ENCODE data around the gene MRPL45.

MRPL45 gene

DNA sequence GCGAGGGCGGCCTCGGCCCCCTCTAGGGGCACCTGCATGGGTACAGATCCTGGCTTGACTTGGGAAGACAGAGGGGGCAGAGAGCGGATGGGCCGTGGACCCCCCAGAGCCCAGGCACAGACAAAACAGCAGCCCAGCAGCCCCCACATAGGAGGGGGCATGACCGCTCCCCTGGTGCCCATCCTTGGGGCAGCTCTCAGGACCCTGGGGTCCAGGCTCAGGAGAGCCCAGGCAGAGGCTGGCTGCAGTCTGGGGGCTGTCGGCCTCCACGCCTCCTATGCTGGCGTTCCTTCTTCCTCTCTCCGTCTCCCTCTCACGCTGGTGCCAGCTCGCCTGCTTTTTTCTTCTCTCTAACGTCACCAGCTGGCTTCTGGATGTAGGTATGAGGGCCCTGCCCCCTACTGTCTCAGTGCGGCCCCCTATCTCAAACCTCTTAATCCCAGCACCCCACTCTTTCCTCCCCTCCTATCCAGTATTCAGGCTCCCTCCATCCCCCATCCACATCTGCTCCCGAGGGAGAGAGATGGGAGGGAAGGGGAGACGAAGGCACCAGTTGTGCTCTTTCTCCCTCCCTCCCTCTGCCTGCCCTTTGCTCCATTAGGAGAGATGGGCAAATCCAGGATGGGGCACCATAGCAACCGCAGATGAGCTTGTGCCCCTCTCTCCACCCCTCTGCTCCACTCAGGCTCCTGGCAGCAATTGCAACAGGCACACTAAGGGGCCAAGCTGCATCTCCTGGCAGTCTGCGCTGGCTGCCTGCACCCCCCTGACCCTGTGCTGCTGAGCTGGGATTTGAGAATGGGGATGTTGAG, 46.8 kb downstream of the MRPL45 start, which contains the start of gene GPR179:
Gene GPR179 (minus strand): TSS at position 349 of the 812 bp plus-strand sequence. CDS start 167 bp downstream, at position 182.
- no peak within 1 kb of the TSS for H3K4me3 ChIP-seq (ENCODE audit: low read depth in 1 of 5, low read length in 5 of 5)
- no peak within 1 kb of the TSS for H3K27ac ChIP-seq (ENCODE audit: low read depth, low read length)
- no peaks in the 10 kb centered on the region for H3K9me3 ChIP-seq (ENCODE audit: control insufficient read depth in 5 of 5, low read length in 5 of 5)
- H3K9ac ChIP-seq (ENCODE audit: low read length in 5 of 5), result no peak within 1 kb of the TSS
- no peaks in the 10 kb centered on the region for H3K36me3 ChIP-seq (ENCODE audit: control insufficient read depth in 5 of 5, insufficient read depth in 5 of 5, low read length in 5 of 5)
- peaks cover 0 to 5% (median 0%) of the 10 kb centered on the region in 5 donors for H3K4me1 ChIP-seq (ENCODE audit: control insufficient read depth in 5 of 5, insufficient read depth in 5 of 5, low read length in 5 of 5)
- H3K27me3 ChIP-seq (ENCODE audit: control insufficient read depth in 5 of 5, insufficient read depth in 4 of 5, low read length in 5 of 5), result peaks cover 8 to 14% (median 9%) of the 10 kb centered on the region in 5 donors

DNA sequence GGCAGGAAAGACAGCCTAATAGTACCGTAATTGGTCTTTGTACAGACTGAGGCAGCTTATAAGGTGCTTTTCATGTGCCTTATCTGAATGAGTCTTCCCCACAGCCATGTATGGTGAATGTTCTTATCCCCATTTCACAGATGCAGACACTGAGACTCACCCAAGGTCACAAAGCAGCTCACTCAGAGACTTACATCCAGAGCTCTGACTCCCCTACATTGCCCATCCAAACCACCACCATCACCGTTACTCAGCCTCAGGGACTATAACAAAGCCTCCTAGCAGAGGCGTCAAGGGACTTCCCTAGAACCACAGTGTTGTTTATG, 47.4 kb downstream of the MRPL45 start:
- Histone ChIP-seq H3K9ac (ENCODE audit: low read length in 5 of 5) (no peak overlapping the region), H3K27ac (ENCODE audit: low read depth, low read length) (no peak overlapping the region), H3K4me3 (ENCODE audit: low read depth in 1 of 5, low read length in 5 of 5) (no peak overlapping the region), H3K27me3 (ENCODE audit: control insufficient read depth in 5 of 5, insufficient read depth in 4 of 5, low read length in 5 of 5) (peaks cover 8 to 14% (median 9%) of the 10 kb centered on the region in 5 donors), H3K4me1 (ENCODE audit: control insufficient read depth in 5 of 5, insufficient read depth in 5 of 5, low read length in 5 of 5) (peaks cover 0 to 6% (median 2%) of the 10 kb centered on the region in 5 donors), H3K9me3 (ENCODE audit: control insufficient read depth in 5 of 5, low read length in 5 of 5) (no peaks in the 10 kb centered on the region), H3K36me3 (ENCODE audit: control insufficient read depth in 5 of 5, insufficient read depth in 5 of 5, low read length in 5 of 5) (no peaks in the 10 kb centered on the region)

DNA sequence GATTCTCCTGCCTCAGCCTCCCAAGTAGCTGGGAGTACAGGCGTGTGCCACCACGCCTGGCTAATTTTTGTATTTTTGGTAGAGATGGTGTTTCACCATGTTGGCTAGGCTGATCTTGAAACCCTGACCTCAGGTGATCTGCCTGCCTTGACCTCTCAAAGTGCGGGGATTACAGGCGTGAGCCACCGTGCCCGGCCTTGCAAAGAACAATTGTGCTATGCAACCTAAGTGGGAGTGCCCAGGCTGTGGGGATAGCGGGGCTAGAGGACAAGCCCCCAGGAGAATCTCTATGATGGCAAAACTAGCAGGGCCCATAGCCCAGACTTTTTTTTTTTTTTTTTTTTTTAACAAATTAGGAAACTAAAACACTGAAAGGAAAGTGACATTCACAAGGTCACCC, 48.8 kb downstream of the MRPL45 start:
- no peaks in the 10 kb centered on the region for H3K9me3 ChIP-seq (ENCODE audit: control insufficient read depth in 5 of 5, low read length in 5 of 5)
- H3K27ac ChIP-seq (ENCODE audit: low read depth, low read length), result no peak overlapping the region
- H3K9ac ChIP-seq (ENCODE audit: low read length in 5 of 5), result no peak overlapping the region
- no peaks in the 10 kb centered on the region for H3K36me3 ChIP-seq (ENCODE audit: control insufficient read depth in 5 of 5, insufficient read depth in 5 of 5, low read length in 5 of 5)
- no peak overlapping the region for H3K4me3 ChIP-seq (ENCODE audit: low read depth in 1 of 5, low read length in 5 of 5)
- peaks cover 8 to 14% (median 9%) of the 10 kb centered on the region in 5 donors for H3K27me3 ChIP-seq (ENCODE audit: control insufficient read depth in 5 of 5, insufficient read depth in 4 of 5, low read length in 5 of 5)
- H3K4me1 ChIP-seq (ENCODE audit: control insufficient read depth in 5 of 5, insufficient read depth in 5 of 5, low read length in 5 of 5), result peaks cover 0 to 19% (median 10%) of the 10 kb centered on the region in 5 donors

DNA sequence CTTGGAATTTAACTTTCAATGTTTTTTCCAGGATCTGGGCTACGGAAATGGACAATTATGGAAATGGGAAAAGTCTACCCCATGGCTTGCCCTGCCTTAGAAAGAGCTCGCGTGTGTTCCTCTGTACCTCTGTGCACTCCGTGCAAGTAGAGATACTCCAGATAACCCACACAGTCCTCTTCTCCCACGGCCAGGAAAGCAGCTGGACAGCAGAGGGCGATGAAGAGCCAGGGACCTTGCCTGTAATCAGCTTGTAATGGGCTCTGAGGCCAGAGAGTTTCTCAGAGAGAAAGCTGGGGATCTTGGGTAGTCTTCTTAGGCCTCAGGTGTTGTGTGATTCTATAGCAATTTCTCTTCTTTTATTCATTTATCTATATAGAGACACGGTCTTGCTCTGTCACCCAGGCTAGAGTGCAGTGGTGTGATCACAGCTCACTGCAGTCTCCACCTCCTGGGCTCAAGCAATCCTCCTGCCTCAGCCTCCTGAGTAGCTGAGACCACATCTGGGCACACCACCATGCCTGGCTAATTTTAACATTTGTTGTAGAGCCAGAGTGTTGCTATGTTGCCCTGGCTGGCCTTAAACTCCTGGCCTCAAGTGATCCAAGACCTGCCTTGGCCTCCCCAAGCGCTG, 52.2 kb downstream of the MRPL45 start:
- Histone ChIP-seq H3K9ac (ENCODE audit: low read length in 5 of 5) (no peak overlapping the region), H3K36me3 (ENCODE audit: control insufficient read depth in 5 of 5, insufficient read depth in 5 of 5, low read length in 5 of 5) (no peaks in the 10 kb centered on the region), H3K27me3 (ENCODE audit: control insufficient read depth in 5 of 5, insufficient read depth in 4 of 5, low read length in 5 of 5) (peaks cover 0 to 4% (median 2%) of the 10 kb centered on the region in 5 donors), H3K9me3 (ENCODE audit: control insufficient read depth in 5 of 5, low read length in 5 of 5) (no peaks in the 10 kb centered on the region), H3K4me3 (ENCODE audit: low read depth in 1 of 5, low read length in 5 of 5) (no peak overlapping the region), H3K27ac (ENCODE audit: low read depth, low read length) (peak overlapping the region; percentile 24), H3K4me1 (ENCODE audit: control insufficient read depth in 5 of 5, insufficient read depth in 5 of 5, low read length in 5 of 5) (peaks cover 7 to 39% (median 30%) of the 10 kb centered on the region in 5 donors)

GRCh38 chr17:38350035-38350434, 53.1 kb downstream of the MRPL45 start:
- H3K27me3 ChIP-seq (ENCODE audit: control insufficient read depth in 5 of 5, insufficient read depth in 4 of 5, low read length in 5 of 5), result no peaks in the 10 kb centered on the region
- H3K9me3 ChIP-seq (ENCODE audit: control insufficient read depth in 5 of 5, low read length in 5 of 5), result no peaks in the 10 kb centered on the region
- H3K4me3 ChIP-seq (ENCODE audit: low read depth in 1 of 5, low read length in 5 of 5), result no peak overlapping the region
- H3K9ac ChIP-seq (ENCODE audit: low read length in 5 of 5), result no peak overlapping the region
- H3K4me1 ChIP-seq (ENCODE audit: control insufficient read depth in 5 of 5, insufficient read depth in 5 of 5, low read length in 5 of 5), result peaks cover 7 to 47% (median 38%) of the 10 kb centered on the region in 5 donors
- H3K36me3 ChIP-seq (ENCODE audit: control insufficient read depth in 5 of 5, insufficient read depth in 5 of 5, low read length in 5 of 5), result no peaks in the 10 kb centered on the region
- H3K27ac ChIP-seq (ENCODE audit: low read depth, low read length), result peak overlapping the region; percentile 24

- peak within 1 kb of the TSS; percentile 92 for H3K27ac ChIP-seq (ENCODE audit: low read depth, low read length)
- peak within 1 kb of the TSS; percentile 71 to 88 (median 82) for H3K4me3 ChIP-seq (ENCODE audit: low read depth in 1 of 5, low read length in 5 of 5)
- H3K9ac ChIP-seq (ENCODE audit: low read length in 5 of 5), result peak within 1 kb of the TSS; percentile 48 to 88 (median 82)
- H3K9me3 ChIP-seq (ENCODE audit: control insufficient read depth in 5 of 5, low read length in 5 of 5), result no peaks in the 10 kb centered on the region
- H3K4me1 ChIP-seq (ENCODE audit: control insufficient read depth in 5 of 5, insufficient read depth in 5 of 5, low read length in 5 of 5), result peaks cover 7 to 53% (median 46%) of the 10 kb centered on the region in 5 donors
- no peaks in the 10 kb centered on the region for H3K27me3 ChIP-seq (ENCODE audit: control insufficient read depth in 5 of 5, insufficient read depth in 4 of 5, low read length in 5 of 5)
- no peaks in the 10 kb centered on the region for H3K36me3 ChIP-seq (ENCODE audit: control insufficient read depth in 5 of 5, insufficient read depth in 5 of 5, low read length in 5 of 5)
These were observed 54.6 kb downstream of the MRPL45 start, which contains the start of gene SOCS7 for GRCh38 chr17:38351412-38352222. SOCS7 (plus strand) TSS chr17:38351844; CDS start chr17:38352053, 209 bp downstream.

GRCh38 chr17:38352245-38353085, 55.5 kb downstream of the MRPL45 start:
- H3K4me3 ChIP-seq (ENCODE audit: low read depth in 1 of 5, low read length in 5 of 5), result peak overlapping the region; percentile 71 to 88 (median 82)
- peak overlapping the region; percentile 50 for H3K27ac ChIP-seq (ENCODE audit: low read depth, low read length)
- H3K4me1 ChIP-seq (ENCODE audit: control insufficient read depth in 5 of 5, insufficient read depth in 5 of 5, low read length in 5 of 5), result peaks cover 7 to 59% (median 51%) of the 10 kb centered on the region in 5 donors
- no peaks in the 10 kb centered on the region for H3K36me3 ChIP-seq (ENCODE audit: control insufficient read depth in 5 of 5, insufficient read depth in 5 of 5, low read length in 5 of 5)
- peak overlapping the region; percentile 72 to 88 (median 83) for H3K9ac ChIP-seq (ENCODE audit: low read length in 5 of 5)
- H3K27me3 ChIP-seq (ENCODE audit: control insufficient read depth in 5 of 5, insufficient read depth in 4 of 5, low read length in 5 of 5), result no peaks in the 10 kb centered on the region
- H3K9me3 ChIP-seq (ENCODE audit: control insufficient read depth in 5 of 5, low read length in 5 of 5), result no peaks in the 10 kb centered on the region

- peaks cover 7 to 66% (median 57%) of the 10 kb centered on the region in 5 donors for H3K4me1 ChIP-seq (ENCODE audit: control insufficient read depth in 5 of 5, insufficient read depth in 5 of 5, low read length in 5 of 5)
- H3K27me3 ChIP-seq (ENCODE audit: control insufficient read depth in 5 of 5, insufficient read depth in 4 of 5, low read length in 5 of 5), result no peaks in the 10 kb centered on the region
- H3K9ac ChIP-seq (ENCODE audit: low read length in 5 of 5), result peak overlapping the region; percentile 72 to 88 (median 83)
- no peaks in the 10 kb centered on the region for H3K9me3 ChIP-seq (ENCODE audit: control insufficient read depth in 5 of 5, low read length in 5 of 5)
- no peaks in the 10 kb centered on the region for H3K36me3 ChIP-seq (ENCODE audit: control insufficient read depth in 5 of 5, insufficient read depth in 5 of 5, low read length in 5 of 5)
- peak overlapping the region; percentile 50 for H3K27ac ChIP-seq (ENCODE audit: low read depth, low read length)
- H3K4me3 ChIP-seq (ENCODE audit: low read depth in 1 of 5, low read length in 5 of 5), result peak overlapping the region; percentile 71 to 88 (median 82)
These were observed 56.2 kb downstream of the MRPL45 start for GRCh38 chr17:38353086-38353604.

DNA sequence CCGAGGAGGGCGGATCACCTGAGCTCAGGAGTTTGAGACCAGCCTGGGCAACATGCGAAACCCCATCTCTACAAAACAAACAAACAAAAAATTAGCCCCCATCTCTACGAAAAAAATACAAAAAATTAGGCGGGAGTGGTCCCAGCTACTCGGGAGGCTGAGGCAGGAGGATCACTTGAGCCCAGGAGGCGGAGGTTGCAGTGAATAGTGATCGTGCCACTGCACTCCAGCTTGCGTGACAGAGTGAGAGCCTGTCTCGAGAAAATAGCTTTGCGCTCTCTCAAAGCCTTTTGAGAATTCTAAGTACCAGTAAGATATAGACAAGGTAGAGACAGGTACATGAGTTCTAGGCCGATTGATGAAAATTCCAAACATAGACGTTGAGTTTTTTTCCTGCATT, 56.7 kb downstream of the MRPL45 start:
- no peak overlapping the region for H3K27ac ChIP-seq (ENCODE audit: low read depth, low read length)
- no peaks in the 10 kb centered on the region for H3K9me3 ChIP-seq (ENCODE audit: control insufficient read depth in 5 of 5, low read length in 5 of 5)
- H3K4me1 ChIP-seq (ENCODE audit: control insufficient read depth in 5 of 5, insufficient read depth in 5 of 5, low read length in 5 of 5), result peaks cover 7 to 70% (median 62%) of the 10 kb centered on the region in 5 donors

More for the DNA sequence above, 56.7 kb downstream of the MRPL45 start:
- Histone ChIP-seq H3K4me3 (ENCODE audit: low read depth in 1 of 5, low read length in 5 of 5) (peak overlapping the region in 4 of 5 donors; percentile 81 to 88 (median 84)), H3K27me3 (ENCODE audit: control insufficient read depth in 5 of 5, insufficient read depth in 4 of 5, low read length in 5 of 5) (no peaks in the 10 kb centered on the region), H3K36me3 (ENCODE audit: control insufficient read depth in 5 of 5, insufficient read depth in 5 of 5, low read length in 5 of 5) (no peaks in the 10 kb centered on the region), H3K9ac (ENCODE audit: low read length in 5 of 5) (peak overlapping the region in 3 of 5 donors; percentile 72 to 88 (median 82))
